GM23338 (cell line): ENCODE measurements around the gene CNNM1. TPM values are rescaled to one million over a fixed set of nuclear protein-coding genes. Genes with fewer than 3 reads are reported as not detected.

Source experiments
- ATAC-seq: fragments of 200-7000 bp; cut with Tn5 transposase; 3 replicates; pipeline ENCODE4 v1.9.1; 2020
- DNase-seq: peaks from one replicate; pipeline ENCODE4 v3.0.0-alpha.2; 2015; ENCODE audit warnings: low spot score
- H2AFZ ChIP-seq: fragments of 200-600 bp; sonication (generic); 2 replicates; pipeline ENCODE4 v1.8.0; 2016; ENCODE audit warnings: antibody characterized with exemption, mild to moderate bottlenecking, moderate library complexity
- H3F3A ChIP-seq: fragments of 200-600 bp; sonication (generic); replicated peaks from 2 replicates; pipeline ENCODE4 v1.8.0; 2017; ENCODE audit warnings: antibody characterized with exemption, mixed run types, low read depth
- H3K27ac ChIP-seq: fragments of 200-600 bp; sonication (generic); 2 replicates; pipeline ENCODE4 v1.6.1; 2016; ENCODE audit warnings: low read depth
- H3K27me3 ChIP-seq: fragments of 200-600 bp; sonication (generic); 2 replicates; pipeline ENCODE4 v1.8.0; 2016; ENCODE audit warnings: mild to moderate bottlenecking, mixed run types, moderate library complexity; ENCODE audit not compliant: insufficient read depth
- H3K36me3 ChIP-seq: fragments of 200-600 bp; sonication (generic); 2 replicates; pipeline ENCODE4 v1.8.0; 2016; ENCODE audit warnings: mild to moderate bottlenecking; ENCODE audit not compliant: insufficient read depth
- H3K4me1 ChIP-seq: fragments of 200-600 bp; sonication (generic); 2 replicates; pipeline ENCODE4 v1.8.0; 2016; ENCODE audit warnings: mild to moderate bottlenecking, moderate library complexity; ENCODE audit not compliant: insufficient read depth
- H3K4me2 ChIP-seq: fragments of 200-600 bp; sonication (generic); 2 replicates; pipeline ENCODE4 v1.7.1; 2017; ENCODE audit warnings: mixed run types
- H3K4me3 ChIP-seq: fragments of 200-600 bp; sonication (generic); 2 replicates; pipeline ENCODE4 v1.6.1; 2016; ENCODE audit warnings: mixed run types
- H3K79me2 ChIP-seq: fragments of 200-600 bp; sonication (generic); replicated peaks from 2 replicates; pipeline ENCODE4 v1.8.0; 2017; ENCODE audit warnings: mild to moderate bottlenecking; ENCODE audit not compliant: insufficient read depth
- H3K9me2 ChIP-seq: fragments of 200-600 bp; sonication (generic); 2 replicates; pipeline ENCODE4 v1.8.0; 2017; ENCODE audit not compliant: insufficient read depth
- H4K20me1 ChIP-seq: fragments of 200-600 bp; sonication (generic); replicated peaks from 2 replicates; pipeline ENCODE4 v1.8.0; 2017; ENCODE audit warnings: mild to moderate bottlenecking; ENCODE audit not compliant: insufficient read depth
- H3K27ac Mint-ChIP-seq: 2 replicates; pipeline ENCODE4 v1.8.0; 2020; ENCODE audit warnings: inconsistent platforms, mild to moderate bottlenecking, moderate library complexity, mixed read lengths
- H3K27me3 Mint-ChIP-seq: 3 replicates; pipeline ENCODE4 v1.8.0; 2022; ENCODE audit warnings: low read depth, mild to moderate bottlenecking, moderate library complexity, mixed read lengths, inconsistent platforms; ENCODE audit not compliant: insufficient read depth, poor library complexity
- H3K36me3 Mint-ChIP-seq: 3 replicates; pipeline ENCODE4 v1.8.0; 2021; ENCODE audit warnings: low read depth, mild to moderate bottlenecking, inconsistent platforms, moderate library complexity, mixed read lengths
- H3K4me1 Mint-ChIP-seq: 3 replicates; pipeline ENCODE4 v1.8.0; 2020; ENCODE audit warnings: mild to moderate bottlenecking, inconsistent platforms, mixed read lengths
- H3K4me3 Mint-ChIP-seq: 3 replicates; pipeline ENCODE4 v1.8.0; 2021; ENCODE audit warnings: moderate library complexity, mild to moderate bottlenecking, inconsistent platforms, mixed read lengths
- H3K9me3 Mint-ChIP-seq: 3 replicates; pipeline ENCODE4 v1.8.0; 2020; ENCODE audit warnings: moderate library complexity, mild to moderate bottlenecking, inconsistent platforms, mixed read lengths
- EZH2 ChIP-seq: fragments of 200-600 bp; sonication (generic); IDR thresholded peaks from one replicate; pipeline ENCODE4 v1.8.0; 2017; ENCODE audit warnings: antibody characterized with exemption, mild to moderate bottlenecking, low read depth; ENCODE audit not compliant: unreplicated experiment
- EZH2phosphoT487 ChIP-seq: fragments of 200-600 bp; sonication (generic); IDR thresholded peaks from one replicate; pipeline ENCODE4 v1.8.1; 2018; ENCODE audit warnings: antibody characterized with exemption; ENCODE audit not compliant: unreplicated experiment
- JUNB ChIP-seq: IDR thresholded peaks from one replicate; pipeline ENCODE4 v1.6.1; 2016; ENCODE audit warnings: antibody characterized with exemption; ENCODE audit not compliant: unreplicated experiment
- POLR2AphosphoS5 ChIP-seq: IDR thresholded peaks from 2 replicates; pipeline ENCODE4 v1.6.1; 2016; ENCODE audit warnings: antibody characterized with exemption, low read depth
- STAT1 ChIP-seq: IDR thresholded peaks from one replicate; pipeline ENCODE4 v1.6.1; 2016; ENCODE audit warnings: antibody characterized with exemption; ENCODE audit not compliant: unreplicated experiment
- polyA plus RNA-seq: library from polyadenylated mRNA; unstranded; fragments of >200 nt; fragmentation: Nextera tagmentation; extraction: Ambion mirVana; gene quantifications from 2 replicates; pipeline ENCODE4 v1.2.1, GENCODE V29; 2016
- total RNA-seq: library from RNA; depleted of rRNA; stranded (reverse); fragments of >200 nt; shearing (Covaris generic); gene quantifications from 2 replicates; pipeline ENCODE4 v1.2.3, GENCODE V29; 2014
- TF ChIP-seq, protein P1 (sequence below), 2 experiments: fragments of 200-600 bp in 1 of 2; sonication (generic) in 1 of 2; conservative IDR thresholded peaks; 2 replicates each; pipeline versions ENCODE4 v1.5.1 to v1.6.1; 2016 to 2017; ENCODE audit warnings: antibody characterized with exemption in 2 of 2, low read depth in 2 of 2, mild to moderate bottlenecking in 2 of 2, moderate library complexity in 1 of 2
- TF ChIP-seq, protein P2 (sequence below): fragments of 250-450 bp; sonication (Bioruptor Pico); IDR thresholded peaks from 2 replicates; pipeline ENCODE4 v1.5.0; 2020; ENCODE audit warnings: mild to moderate bottlenecking, moderate library complexity
- TF ChIP-seq, protein P3 (sequence below): IDR thresholded peaks from one replicate; pipeline ENCODE4 v1.6.1; 2018; ENCODE audit warnings: antibody characterized with exemption; ENCODE audit not compliant: unreplicated experiment

The CNNM1 gene
- total and polyA plus RNA-seq, 2 experiments from 2014 or later = 0.52 to 0.90 TPM

GRCh38 chr10:99394256-99394655 lies 65.1 kb downstream of the CNNM1 start:
- peaks cover 6% of the 10 kb centered on the region; the same call in 1 of the 2 replicates for H3K36me3 ChIP-seq
- TF ChIP-seq EZH2 = no peak
- TF ChIP-seq EZH2phosphoT487 = no peak
- no peak for TF ChIP-seq JUNB
- TF ChIP-seq, protein P1, sequence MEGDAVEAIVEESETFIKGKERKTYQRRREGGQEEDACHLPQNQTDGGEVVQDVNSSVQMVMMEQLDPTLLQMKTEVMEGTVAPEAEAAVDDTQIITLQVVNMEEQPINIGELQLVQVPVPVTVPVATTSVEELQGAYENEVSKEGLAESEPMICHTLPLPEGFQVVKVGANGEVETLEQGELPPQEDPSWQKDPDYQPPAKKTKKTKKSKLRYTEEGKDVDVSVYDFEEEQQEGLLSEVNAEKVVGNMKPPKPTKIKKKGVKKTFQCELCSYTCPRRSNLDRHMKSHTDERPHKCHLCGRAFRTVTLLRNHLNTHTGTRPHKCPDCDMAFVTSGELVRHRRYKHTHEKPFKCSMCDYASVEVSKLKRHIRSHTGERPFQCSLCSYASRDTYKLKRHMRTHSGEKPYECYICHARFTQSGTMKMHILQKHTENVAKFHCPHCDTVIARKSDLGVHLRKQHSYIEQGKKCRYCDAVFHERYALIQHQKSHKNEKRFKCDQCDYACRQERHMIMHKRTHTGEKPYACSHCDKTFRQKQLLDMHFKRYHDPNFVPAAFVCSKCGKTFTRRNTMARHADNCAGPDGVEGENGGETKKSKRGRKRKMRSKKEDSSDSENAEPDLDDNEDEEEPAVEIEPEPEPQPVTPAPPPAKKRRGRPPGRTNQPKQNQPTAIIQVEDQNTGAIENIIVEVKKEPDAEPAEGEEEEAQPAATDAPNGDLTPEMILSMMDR (conservative IDR thresholded peaks at IDR 0.05; ENCODE audit: low read depth in 2 of 2) = no peak
- TF ChIP-seq, protein P2, sequence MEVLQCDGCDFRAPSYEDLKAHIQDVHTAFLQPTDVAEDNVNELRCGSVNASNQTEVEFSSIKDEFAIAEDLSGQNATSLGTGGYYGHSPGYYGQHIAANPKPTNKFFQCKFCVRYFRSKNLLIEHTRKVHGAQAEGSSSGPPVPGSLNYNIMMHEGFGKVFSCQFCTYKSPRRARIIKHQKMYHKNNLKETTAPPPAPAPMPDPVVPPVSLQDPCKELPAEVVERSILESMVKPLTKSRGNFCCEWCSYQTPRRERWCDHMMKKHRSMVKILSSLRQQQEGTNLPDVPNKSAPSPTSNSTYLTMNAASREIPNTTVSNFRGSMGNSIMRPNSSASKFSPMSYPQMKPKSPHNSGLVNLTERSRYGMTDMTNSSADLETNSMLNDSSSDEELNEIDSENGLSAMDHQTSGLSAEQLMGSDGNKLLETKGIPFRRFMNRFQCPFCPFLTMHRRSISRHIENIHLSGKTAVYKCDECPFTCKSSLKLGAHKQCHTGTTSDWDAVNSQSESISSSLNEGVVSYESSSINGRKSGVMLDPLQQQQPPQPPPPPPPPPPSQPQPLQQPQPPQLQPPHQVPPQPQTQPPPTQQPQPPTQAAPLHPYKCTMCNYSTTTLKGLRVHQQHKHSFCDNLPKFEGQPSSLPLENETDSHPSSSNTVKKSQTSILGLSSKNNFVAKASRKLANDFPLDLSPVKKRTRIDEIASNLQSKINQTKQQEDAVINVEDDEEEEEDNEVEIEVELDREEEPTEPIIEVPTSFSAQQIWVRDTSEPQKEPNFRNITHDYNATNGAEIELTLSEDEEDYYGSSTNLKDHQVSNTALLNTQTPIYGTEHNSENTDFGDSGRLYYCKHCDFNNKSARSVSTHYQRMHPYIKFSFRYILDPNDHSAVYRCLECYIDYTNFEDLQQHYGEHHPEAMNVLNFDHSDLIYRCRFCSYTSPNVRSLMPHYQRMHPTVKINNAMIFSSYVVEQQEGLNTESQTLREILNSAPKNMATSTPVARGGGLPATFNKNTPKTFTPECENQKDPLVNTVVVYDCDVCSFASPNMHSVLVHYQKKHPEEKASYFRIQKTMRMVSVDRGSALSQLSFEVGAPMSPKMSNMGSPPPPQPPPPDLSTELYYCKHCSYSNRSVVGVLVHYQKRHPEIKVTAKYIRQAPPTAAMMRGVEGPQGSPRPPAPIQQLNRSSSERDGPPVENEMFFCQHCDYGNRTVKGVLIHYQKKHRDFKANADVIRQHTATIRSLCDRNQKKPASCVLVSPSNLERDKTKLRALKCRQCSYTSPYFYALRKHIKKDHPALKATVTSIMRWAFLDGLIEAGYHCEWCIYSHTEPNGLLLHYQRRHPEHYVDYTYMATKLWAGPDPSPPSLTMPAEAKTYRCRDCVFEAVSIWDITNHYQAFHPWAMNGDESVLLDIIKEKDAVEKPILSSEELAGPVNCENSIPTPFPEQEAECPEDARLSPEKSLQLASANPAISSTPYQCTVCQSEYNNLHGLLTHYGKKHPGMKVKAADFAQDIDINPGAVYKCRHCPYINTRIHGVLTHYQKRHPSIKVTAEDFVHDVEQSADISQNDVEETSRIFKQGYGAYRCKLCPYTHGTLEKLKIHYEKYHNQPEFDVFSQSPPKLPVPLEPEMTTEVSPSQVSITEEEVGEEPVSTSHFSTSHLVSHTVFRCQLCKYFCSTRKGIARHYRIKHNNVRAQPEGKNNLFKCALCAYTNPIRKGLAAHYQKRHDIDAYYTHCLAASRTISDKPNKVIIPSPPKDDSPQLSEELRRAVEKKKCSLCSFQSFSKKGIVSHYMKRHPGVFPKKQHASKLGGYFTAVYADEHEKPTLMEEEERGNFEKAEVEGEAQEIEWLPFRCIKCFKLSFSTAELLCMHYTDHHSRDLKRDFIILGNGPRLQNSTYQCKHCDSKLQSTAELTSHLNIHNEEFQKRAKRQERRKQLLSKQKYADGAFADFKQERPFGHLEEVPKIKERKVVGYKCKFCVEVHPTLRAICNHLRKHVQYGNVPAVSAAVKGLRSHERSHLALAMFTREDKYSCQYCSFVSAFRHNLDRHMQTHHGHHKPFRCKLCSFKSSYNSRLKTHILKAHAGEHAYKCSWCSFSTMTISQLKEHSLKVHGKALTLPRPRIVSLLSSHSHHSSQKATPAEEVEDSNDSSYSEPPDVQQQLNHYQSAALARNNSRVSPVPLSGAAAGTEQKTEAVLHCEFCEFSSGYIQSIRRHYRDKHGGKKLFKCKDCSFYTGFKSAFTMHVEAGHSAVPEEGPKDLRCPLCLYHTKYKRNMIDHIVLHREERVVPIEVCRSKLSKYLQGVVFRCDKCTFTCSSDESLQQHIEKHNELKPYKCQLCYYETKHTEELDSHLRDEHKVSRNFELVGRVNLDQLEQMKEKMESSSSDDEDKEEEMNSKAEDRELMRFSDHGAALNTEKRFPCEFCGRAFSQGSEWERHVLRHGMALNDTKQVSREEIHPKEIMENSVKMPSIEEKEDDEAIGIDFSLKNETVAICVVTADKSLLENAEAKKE (CRISPR knock-in tag) = no peak
- TF ChIP-seq POLR2AphosphoS5 = no peak
- TF ChIP-seq STAT1 = no peak
- TF ChIP-seq, protein P3, sequence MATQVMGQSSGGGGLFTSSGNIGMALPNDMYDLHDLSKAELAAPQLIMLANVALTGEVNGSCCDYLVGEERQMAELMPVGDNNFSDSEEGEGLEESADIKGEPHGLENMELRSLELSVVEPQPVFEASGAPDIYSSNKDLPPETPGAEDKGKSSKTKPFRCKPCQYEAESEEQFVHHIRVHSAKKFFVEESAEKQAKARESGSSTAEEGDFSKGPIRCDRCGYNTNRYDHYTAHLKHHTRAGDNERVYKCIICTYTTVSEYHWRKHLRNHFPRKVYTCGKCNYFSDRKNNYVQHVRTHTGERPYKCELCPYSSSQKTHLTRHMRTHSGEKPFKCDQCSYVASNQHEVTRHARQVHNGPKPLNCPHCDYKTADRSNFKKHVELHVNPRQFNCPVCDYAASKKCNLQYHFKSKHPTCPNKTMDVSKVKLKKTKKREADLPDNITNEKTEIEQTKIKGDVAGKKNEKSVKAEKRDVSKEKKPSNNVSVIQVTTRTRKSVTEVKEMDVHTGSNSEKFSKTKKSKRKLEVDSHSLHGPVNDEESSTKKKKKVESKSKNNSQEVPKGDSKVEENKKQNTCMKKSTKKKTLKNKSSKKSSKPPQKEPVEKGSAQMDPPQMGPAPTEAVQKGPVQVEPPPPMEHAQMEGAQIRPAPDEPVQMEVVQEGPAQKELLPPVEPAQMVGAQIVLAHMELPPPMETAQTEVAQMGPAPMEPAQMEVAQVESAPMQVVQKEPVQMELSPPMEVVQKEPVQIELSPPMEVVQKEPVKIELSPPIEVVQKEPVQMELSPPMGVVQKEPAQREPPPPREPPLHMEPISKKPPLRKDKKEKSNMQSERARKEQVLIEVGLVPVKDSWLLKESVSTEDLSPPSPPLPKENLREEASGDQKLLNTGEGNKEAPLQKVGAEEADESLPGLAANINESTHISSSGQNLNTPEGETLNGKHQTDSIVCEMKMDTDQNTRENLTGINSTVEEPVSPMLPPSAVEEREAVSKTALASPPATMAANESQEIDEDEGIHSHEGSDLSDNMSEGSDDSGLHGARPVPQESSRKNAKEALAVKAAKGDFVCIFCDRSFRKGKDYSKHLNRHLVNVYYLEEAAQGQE = no peak
- H3K9me2 ChIP-seq = no peaks in the 10 kb centered on the region
- peak overlapping the region; percentile 39; the same call in 1 of the 3 replicates for H3K4me3 Mint-ChIP-seq
- no peak overlapping the region for H3K4me3 ChIP-seq
- no peak overlapping the region for H3K27ac Mint-ChIP-seq
- H3K27me3 ChIP-seq = no peaks in the 10 kb centered on the region
- H3F3A ChIP-seq = no peaks in the 10 kb centered on the region
- peaks cover 47% of the 10 kb centered on the region for H3K4me1 Mint-ChIP-seq
- peaks cover 33% of the 10 kb centered on the region for H3K4me1 ChIP-seq
- H3K4me2 ChIP-seq = peak overlapping the region; percentile 59
- no peak overlapping the region for H3K27ac ChIP-seq
- ATAC-seq = no peak; the same call in 2 of the 3 replicates
- no peaks in the 10 kb centered on the region for H3K9me3 Mint-ChIP-seq
- peaks cover 2% of the 10 kb centered on the region for H3K27me3 Mint-ChIP-seq
- no peaks in the 10 kb centered on the region for H3K79me2 ChIP-seq
- no peak for DNase-seq
- no peaks in the 10 kb centered on the region for H4K20me1 ChIP-seq
- H2AFZ ChIP-seq = no peak overlapping the region
- peaks cover 30% of the 10 kb centered on the region; the same call in 2 of the 3 replicates for H3K36me3 Mint-ChIP-seq
